Ovary (tissue), 3 donors: ENCODE measurements around the gene ARHGAP9.

Experiments
- EP300 ChIP-seq: sonication (generic); formaldehyde crosslinking; IDR thresholded peaks from one replicate; pipeline ENCODE4 v1.6.1; 2017; ENCODE audit warnings: antibody characterized with exemption
- POLR2A ChIP-seq: fragments of 450-650 bp; IDR thresholded peaks from one replicate; pipeline ENCODE4 v1.6.1; 2017; ENCODE audit warnings: antibody characterized with exemption, mild to moderate bottlenecking, moderate library complexity
- TF ChIP-seq, protein P1 (sequence below), 3 donors: fragments of 450-650 bp in 2 of 3; fragments of 200-600 bp in 1 of 3; IDR thresholded peaks; one replicate each; pipeline versions ENCODE4 v1.5.1 to v1.8.0; 2016 to 2022; ENCODE audit warnings: antibody characterized with exemption in 3 of 3, mild to moderate bottlenecking in 1 of 3
- donor health status: DM: no; HTN: no; CAD: no.

DNA sequence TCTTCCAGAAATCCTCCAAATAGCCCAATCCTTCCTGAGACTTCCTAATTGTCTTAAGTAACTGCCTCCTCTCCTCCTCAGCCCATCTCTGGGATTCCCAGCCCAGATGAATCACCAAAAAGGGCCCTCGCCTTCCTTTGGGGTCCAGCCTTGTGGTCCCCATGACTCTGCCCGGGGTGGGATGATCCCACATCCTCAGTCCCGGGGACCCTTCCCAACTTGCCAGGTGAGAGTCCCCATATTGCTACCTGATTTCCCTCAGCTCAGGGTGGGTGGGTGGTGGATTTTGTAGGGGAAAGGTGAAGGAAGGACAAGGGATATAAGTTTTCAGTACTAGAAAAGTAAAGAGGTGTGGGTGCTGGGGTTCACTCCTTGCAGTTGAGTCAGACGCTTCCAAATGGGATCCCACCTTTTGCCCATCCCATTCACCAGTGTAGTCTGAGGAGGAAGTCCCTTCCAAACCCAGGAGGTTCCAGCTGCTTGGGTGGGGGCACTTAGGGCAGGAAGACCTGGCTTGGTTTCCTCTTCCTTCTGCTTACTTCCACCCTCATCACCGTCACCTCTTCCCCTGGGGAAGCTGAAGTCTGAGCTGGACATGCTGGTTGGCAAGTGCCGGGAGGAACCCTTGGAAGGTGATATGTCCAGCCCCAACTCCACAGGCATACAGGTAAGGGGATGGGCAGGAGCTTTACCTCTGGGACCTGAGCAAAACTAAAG lies 14.5 kb downstream of the ARHGAP9 start:
- TF ChIP-seq, protein P1, sequence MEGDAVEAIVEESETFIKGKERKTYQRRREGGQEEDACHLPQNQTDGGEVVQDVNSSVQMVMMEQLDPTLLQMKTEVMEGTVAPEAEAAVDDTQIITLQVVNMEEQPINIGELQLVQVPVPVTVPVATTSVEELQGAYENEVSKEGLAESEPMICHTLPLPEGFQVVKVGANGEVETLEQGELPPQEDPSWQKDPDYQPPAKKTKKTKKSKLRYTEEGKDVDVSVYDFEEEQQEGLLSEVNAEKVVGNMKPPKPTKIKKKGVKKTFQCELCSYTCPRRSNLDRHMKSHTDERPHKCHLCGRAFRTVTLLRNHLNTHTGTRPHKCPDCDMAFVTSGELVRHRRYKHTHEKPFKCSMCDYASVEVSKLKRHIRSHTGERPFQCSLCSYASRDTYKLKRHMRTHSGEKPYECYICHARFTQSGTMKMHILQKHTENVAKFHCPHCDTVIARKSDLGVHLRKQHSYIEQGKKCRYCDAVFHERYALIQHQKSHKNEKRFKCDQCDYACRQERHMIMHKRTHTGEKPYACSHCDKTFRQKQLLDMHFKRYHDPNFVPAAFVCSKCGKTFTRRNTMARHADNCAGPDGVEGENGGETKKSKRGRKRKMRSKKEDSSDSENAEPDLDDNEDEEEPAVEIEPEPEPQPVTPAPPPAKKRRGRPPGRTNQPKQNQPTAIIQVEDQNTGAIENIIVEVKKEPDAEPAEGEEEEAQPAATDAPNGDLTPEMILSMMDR (IDR thresholded peaks at IDR 0.05) = no peak
- TF ChIP-seq POLR2A = no peak
- no peak for TF ChIP-seq EP300
